GM19395 (cell line): ENCODE data around the gene ARSG.

Experiments
- ATAC-seq: cut with Tn5 transposase; IDR thresholded peaks from one replicate; pipeline ENCODE4 v1.9.1; 2021; ENCODE audit warnings: mild to moderate bottlenecking, moderate library complexity; ENCODE audit not compliant: unreplicated experiment

The ARSG gene

GRCh38 chr17:68446626-68447041 is 155.3 kb downstream of the ARSG start:
- no peak for ATAC-seq

- ATAC-seq: no peak
Measured at GRCh38 chr17:68449021-68449739, 157.9 kb downstream of the ARSG start.

GRCh38 chr17:68450391-68450790 is 159.1 kb downstream of the ARSG start:
- ATAC-seq: no peak

- ATAC-seq: no peak
Measured at GRCh38 chr17:68450801-68451200, 159.5 kb downstream of the ARSG start.

GRCh38 chr17:68451670-68452354 is 160.5 kb downstream of the ARSG start:
- ATAC-seq: no peak

- ATAC-seq: no peak
Measured at GRCh38 chr17:68452724-68453290, 161.5 kb downstream of the ARSG start.

- no peak for ATAC-seq
Measured at GRCh38 chr17:68453991-68454665, 162.8 kb downstream of the ARSG start.

GRCh38 chr17:68455901-68456338 is 164.6 kb downstream of the ARSG start:
- no peak for ATAC-seq

- ATAC-seq: no peak
Measured at GRCh38 chr17:68456339-68457167, 165.3 kb downstream of the ARSG start.

- peak; percentile 41 for ATAC-seq
Measured at GRCh38 chr17:68457168-68457538, 165.9 kb downstream of the ARSG start, which contains the start of gene WIPI1. Gene WIPI1 (minus strand): TSS chr17:68457496. CDS start chr17:68457421, 75 bp downstream.

GRCh38 chr17:68457539-68458259 is 166.4 kb downstream of the ARSG start:
- peak; percentile 70 for ATAC-seq

- ATAC-seq: no peak
Measured at GRCh38 chr17:68458260-68459036, 167.2 kb downstream of the ARSG start.

- peak; percentile 33 for ATAC-seq
Measured at GRCh38 chr17:68459037-68459639, 167.8 kb downstream of the ARSG start.

GRCh38 chr17:68460146-68460545 is 168.9 kb downstream of the ARSG start:
- ATAC-seq: no peak

GRCh38 chr17:68460715-68461114 is 169.4 kb downstream of the ARSG start:
- ATAC-seq: no peak

- ATAC-seq: no peak
Measured at GRCh38 chr17:68461122-68461539, 169.8 kb downstream of the ARSG start.

GRCh38 chr17:68461589-68461988 is 170.3 kb downstream of the ARSG start:
- ATAC-seq: peak; percentile 15

- peak; percentile 48 for ATAC-seq
Measured at GRCh38 chr17:68462381-68463210, 171.3 kb downstream of the ARSG start.
